Breast epithelium (tissue), 4 donors: Measurements from ENCODE around the gene DGUOK. TPM values are rescaled to one million over a fixed set of nuclear protein-coding genes. Genes with fewer than 3 reads are reported as not detected.

ENCODE experiments used
- DNase-seq, 2 donors: peaks; one replicate each; pipeline ENCODE4 v3.0.0-alpha.2; 2019; ENCODE audit warnings: low spot score in 2 of 2
- H3K27ac ChIP-seq, 2 donors: fragments of 200-600 bp; sonication (generic) in 1 of 2; one replicate each; pipeline ENCODE4 v1.5.1; 2016 to 2019; ENCODE audit warnings: mild to moderate bottlenecking in 1 of 2
- H3K27me3 ChIP-seq, 2 donors: fragments of 200-600 bp; sonication (generic) in 1 of 2; one replicate each; pipeline versions ENCODE4 v1.5.1 to v1.6.0; 2017 to 2019; ENCODE audit warnings: control low read depth in 1 of 2, mild to moderate bottlenecking in 1 of 2
- H3K36me3 ChIP-seq: fragments of 200-600 bp; one replicate; pipeline ENCODE4 v1.5.1; 2019
- H3K4me1 ChIP-seq, 2 donors: fragments of 200-600 bp; sonication (generic); one replicate each; pipeline ENCODE4 v1.5.1; 2016 to 2019; ENCODE audit warnings: control low read depth in 1 of 2
- H3K4me3 ChIP-seq, 3 donors: fragments of 200-600 bp; sonication (generic); 1 replicate in 2 of 3; 2 replicates in 1 of 3; pipeline ENCODE4 v1.5.1; 2016 to 2019; ENCODE audit warnings: mild to moderate bottlenecking in 3 of 3, moderate library complexity in 2 of 3
- H3K9me3 ChIP-seq, 2 donors: fragments of 200-600 bp; sonication (generic) in 1 of 2; one replicate each; pipeline ENCODE4 v1.5.1; 2016 to 2019; ENCODE audit warnings: control low read depth in 1 of 2
- CTCF ChIP-seq, 3 donors: fragments of 450-650 bp; IDR thresholded peaks; one replicate each; pipeline ENCODE4 v1.5.1; 2016 to 2017; ENCODE audit warnings: antibody characterized with exemption in 3 of 3, mild to moderate bottlenecking in 3 of 3, moderate library complexity in 3 of 3
- POLR2A ChIP-seq: fragments of 450-650 bp; IDR thresholded peaks from one replicate; pipeline ENCODE4 v1.6.1; 2016; ENCODE audit warnings: antibody characterized with exemption, mild to moderate bottlenecking, moderate library complexity
- POLR2AphosphoS5 ChIP-seq, 3 donors: sonication (generic); formaldehyde crosslinking; IDR thresholded peaks; one replicate each; pipeline ENCODE4 v1.6.1; 2017; ENCODE audit warnings: antibody characterized with exemption in 3 of 3
- intact Hi-C: fragments of 100-400 bp; cut with DNase I; formaldehyde crosslinking; loops from one replicate; pipeline ENCODE4 v1.15.1; 2023; ENCODE audit warnings: low total_unique reads
- total RNA-seq, 3 donors: library from RNA; depleted of rRNA; stranded (reverse); fragments of >200 nt; gene quantifications; one replicate each; pipeline ENCODE4 v1.1.0, GENCODE V29; 2016

DGUOK gene
- total RNA-seq, 3 donors from 2014 or later, result 35.4 to 45.7 (median 42.3) TPM

GRCh38 chr2:73976803-73977202 lies 50.1 kb downstream of the DGUOK start:
- DNase-seq, result no peak
- Histone ChIP-seq H3K27ac (no peak overlapping the region), H3K27me3 (no peaks in the 10 kb centered on the region), H3K36me3 (no peaks in the 10 kb centered on the region), H3K4me3 (no peak overlapping the region), H3K4me1 (peaks cover 0 to 3% of the 10 kb centered on the region in 2 donors), H3K9me3 (no peaks in the 10 kb centered on the region)
- intact Hi-C loops, result no loop called here
- TF ChIP-seq CTCF (IDR thresholded peaks at IDR 0.05) (no peak), POLR2AphosphoS5 (IDR thresholded peaks at IDR 0.05) (no peak), POLR2A (no peak)

- no peak overlapping the region for H3K4me3 ChIP-seq
- H3K36me3 ChIP-seq, result no peaks in the 10 kb centered on the region
- intact Hi-C loops, result no loop called here
- no peaks in the 10 kb centered on the region for H3K9me3 ChIP-seq
- H3K4me1 ChIP-seq, result peaks cover 0 to 5% of the 10 kb centered on the region in 2 donors
- no peak overlapping the region for H3K27ac ChIP-seq
- no peak for DNase-seq
- no peaks in the 10 kb centered on the region for H3K27me3 ChIP-seq
- TF ChIP-seq CTCF (IDR thresholded peaks at IDR 0.05) (no peak), POLR2A (no peak), POLR2AphosphoS5 (IDR thresholded peaks at IDR 0.05) (no peak)
These were observed 50.8 kb downstream of the DGUOK start for GRCh38 chr2:73977466-73977865.

GRCh38 chr2:73979021-73979420 lies 52.3 kb downstream of the DGUOK start:
- no peak for DNase-seq
- Histone ChIP-seq H3K27ac (no peak overlapping the region), H3K27me3 (no peaks in the 10 kb centered on the region), H3K9me3 (no peaks in the 10 kb centered on the region), H3K4me3 (no peak overlapping the region), H3K4me1 (peaks cover 0 to 5% of the 10 kb centered on the region in 2 donors), H3K36me3 (no peaks in the 10 kb centered on the region)
- TF ChIP-seq POLR2A (no peak), CTCF (IDR thresholded peaks at IDR 0.05) (no peak), POLR2AphosphoS5 (IDR thresholded peaks at IDR 0.05) (no peak)
- intact Hi-C loops, result no loop called here

- Histone ChIP-seq H3K27me3 (no peaks in the 10 kb centered on the region), H3K4me3 (no peak overlapping the region), H3K9me3 (no peaks in the 10 kb centered on the region), H3K27ac (no peak overlapping the region), H3K4me1 (peaks cover 0 to 5% of the 10 kb centered on the region in 2 donors), H3K36me3 (no peaks in the 10 kb centered on the region)
- TF ChIP-seq CTCF (IDR thresholded peaks at IDR 0.05) (no peak), POLR2A (no peak), POLR2AphosphoS5 (IDR thresholded peaks at IDR 0.05) (no peak)
- intact Hi-C loops, result loop anchor here (10.0 kb wide), 1 partner anchor 55 kb away; the partner anchor contains the start of gene DGUOK
- DNase-seq, result no peak
These were observed 53.0 kb downstream of the DGUOK start for GRCh38 chr2:73979686-73980085.

GRCh38 chr2:73980566-73980965 lies 53.9 kb downstream of the DGUOK start:
- Histone ChIP-seq H3K27me3 (no peaks in the 10 kb centered on the region), H3K27ac (peak overlapping the region in 1 of 2 donors; percentile 57), H3K4me1 (peaks cover 0 to 5% of the 10 kb centered on the region in 2 donors), H3K36me3 (no peaks in the 10 kb centered on the region), H3K4me3 (peak overlapping the region in 1 of 3 donors; percentile 57), H3K9me3 (no peaks in the 10 kb centered on the region)
- intact Hi-C loops, result loop anchor here (10.0 kb wide), 1 partner anchor 56 kb away; the partner anchor contains the start of gene DGUOK
- TF ChIP-seq CTCF (IDR thresholded peaks at IDR 0.05) (no peak), POLR2A (no peak), POLR2AphosphoS5 (IDR thresholded peaks at IDR 0.05) (no peak)
- no peak for DNase-seq
